Measurements from ENCODE around the gene ITM2B.

DNA sequence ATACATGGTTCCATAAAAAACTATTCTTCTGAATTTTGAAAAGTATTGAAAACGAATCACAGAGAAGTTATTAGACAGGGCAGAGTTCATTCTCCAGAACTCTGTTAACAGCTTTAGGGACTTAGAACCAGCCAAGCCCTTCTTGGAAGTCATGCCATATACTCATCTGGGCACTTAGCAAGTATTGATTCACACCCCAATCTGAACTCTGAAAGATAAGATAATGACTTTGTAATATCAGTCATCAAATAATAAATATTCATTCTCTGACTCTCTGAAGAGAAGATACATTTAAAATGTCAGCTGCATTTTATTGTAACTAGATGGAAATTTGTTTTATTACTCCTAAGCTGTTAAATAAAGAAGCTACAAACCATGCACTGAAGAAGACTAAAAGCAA, 43.8 kb upstream of the ITM2B start:
- TF ChIP-seq, protein P1, sequence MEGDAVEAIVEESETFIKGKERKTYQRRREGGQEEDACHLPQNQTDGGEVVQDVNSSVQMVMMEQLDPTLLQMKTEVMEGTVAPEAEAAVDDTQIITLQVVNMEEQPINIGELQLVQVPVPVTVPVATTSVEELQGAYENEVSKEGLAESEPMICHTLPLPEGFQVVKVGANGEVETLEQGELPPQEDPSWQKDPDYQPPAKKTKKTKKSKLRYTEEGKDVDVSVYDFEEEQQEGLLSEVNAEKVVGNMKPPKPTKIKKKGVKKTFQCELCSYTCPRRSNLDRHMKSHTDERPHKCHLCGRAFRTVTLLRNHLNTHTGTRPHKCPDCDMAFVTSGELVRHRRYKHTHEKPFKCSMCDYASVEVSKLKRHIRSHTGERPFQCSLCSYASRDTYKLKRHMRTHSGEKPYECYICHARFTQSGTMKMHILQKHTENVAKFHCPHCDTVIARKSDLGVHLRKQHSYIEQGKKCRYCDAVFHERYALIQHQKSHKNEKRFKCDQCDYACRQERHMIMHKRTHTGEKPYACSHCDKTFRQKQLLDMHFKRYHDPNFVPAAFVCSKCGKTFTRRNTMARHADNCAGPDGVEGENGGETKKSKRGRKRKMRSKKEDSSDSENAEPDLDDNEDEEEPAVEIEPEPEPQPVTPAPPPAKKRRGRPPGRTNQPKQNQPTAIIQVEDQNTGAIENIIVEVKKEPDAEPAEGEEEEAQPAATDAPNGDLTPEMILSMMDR (IDR thresholded peaks at IDR 0.05), result no peak
- no peak for TF ChIP-seq POLR2A (IDR thresholded peaks at IDR 0.05)
- TF ChIP-seq EP300 (IDR thresholded peaks at IDR 0.05), result no peak

Measured in tibial nerve (tissue), 4 donors.